ENCODE results near the gene USP33.
"Not testable (repeated sequence)": the region's sequence is repeated elsewhere in the genome, so short reads cannot be mapped to it uniquely, and the experiment has no call there.

USP33 gene

DNA sequence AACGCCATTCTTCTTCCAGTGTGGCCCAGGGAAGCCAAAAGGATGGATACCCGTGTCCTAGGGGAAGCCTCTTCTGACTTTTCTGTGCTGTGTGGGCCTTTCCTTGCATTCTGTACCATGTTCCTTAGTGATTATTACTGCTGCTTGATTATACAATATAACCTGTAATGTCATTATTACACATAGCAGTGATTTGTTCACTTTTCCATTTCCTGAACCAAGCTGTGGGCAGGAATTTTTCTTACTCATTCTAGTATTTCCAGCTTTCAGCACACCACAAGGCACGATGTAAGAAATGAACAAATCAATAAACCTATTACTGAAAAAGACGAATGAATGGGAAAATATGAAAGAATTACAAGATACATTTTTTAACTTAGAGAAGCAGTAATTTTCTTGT is 8.4 kb upstream of the USP33 start:
- in situ Hi-C loops (cut with HindIII; ENCODE audit: low pct_ligation_motif_present, low sequenced_read_pairs): no loop called here
- TF ChIP-seq, protein P1, sequence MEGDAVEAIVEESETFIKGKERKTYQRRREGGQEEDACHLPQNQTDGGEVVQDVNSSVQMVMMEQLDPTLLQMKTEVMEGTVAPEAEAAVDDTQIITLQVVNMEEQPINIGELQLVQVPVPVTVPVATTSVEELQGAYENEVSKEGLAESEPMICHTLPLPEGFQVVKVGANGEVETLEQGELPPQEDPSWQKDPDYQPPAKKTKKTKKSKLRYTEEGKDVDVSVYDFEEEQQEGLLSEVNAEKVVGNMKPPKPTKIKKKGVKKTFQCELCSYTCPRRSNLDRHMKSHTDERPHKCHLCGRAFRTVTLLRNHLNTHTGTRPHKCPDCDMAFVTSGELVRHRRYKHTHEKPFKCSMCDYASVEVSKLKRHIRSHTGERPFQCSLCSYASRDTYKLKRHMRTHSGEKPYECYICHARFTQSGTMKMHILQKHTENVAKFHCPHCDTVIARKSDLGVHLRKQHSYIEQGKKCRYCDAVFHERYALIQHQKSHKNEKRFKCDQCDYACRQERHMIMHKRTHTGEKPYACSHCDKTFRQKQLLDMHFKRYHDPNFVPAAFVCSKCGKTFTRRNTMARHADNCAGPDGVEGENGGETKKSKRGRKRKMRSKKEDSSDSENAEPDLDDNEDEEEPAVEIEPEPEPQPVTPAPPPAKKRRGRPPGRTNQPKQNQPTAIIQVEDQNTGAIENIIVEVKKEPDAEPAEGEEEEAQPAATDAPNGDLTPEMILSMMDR (IDR thresholded peaks at IDR 0.05; ENCODE audit: low read depth, low read length, missing control alignments): no peak
- no peak overlapping the region for H3K4me3 ChIP-seq (ENCODE audit: low read depth, low read length)

DNA sequence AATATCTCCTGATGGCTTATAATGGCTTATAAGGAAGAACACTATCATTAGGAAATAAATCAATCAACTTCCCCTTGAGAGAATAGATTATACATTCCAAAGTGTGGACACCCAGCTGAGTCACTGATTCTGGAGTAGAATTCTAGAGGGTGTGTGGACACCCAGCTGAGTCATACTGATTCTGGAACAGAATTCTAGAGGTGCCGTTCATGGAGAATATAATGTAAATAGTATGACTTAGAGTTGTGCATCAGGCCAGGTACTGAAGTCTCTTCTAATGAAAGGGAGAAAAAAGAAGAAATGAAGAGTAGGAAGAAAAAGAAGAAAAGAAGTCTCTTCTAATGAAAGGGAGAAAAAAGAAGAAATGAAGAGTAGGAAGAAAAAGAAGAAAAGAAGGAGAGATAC is 2.4 kb upstream of the USP33 start:
- Histone ChIP-seq H3K27me3 (replicated peaks) (no peaks in the 10 kb centered on the region), H3K4me3 (ENCODE audit: low read depth, low read length) (no peak overlapping the region), H3K27ac (no peak overlapping the region), H3K36me3 (replicated peaks) (peaks cover 4% of the 10 kb centered on the region)
- TF ChIP-seq, protein P1 (IDR thresholded peaks at IDR 0.05; ENCODE audit: low read depth, low read length, missing control alignments): no peak
- in situ Hi-C loops (cut with HindIII; ENCODE audit: low pct_ligation_motif_present, low sequenced_read_pairs): no loop called here
- peak; percentile 61 for DNase-seq

More for the DNA sequence above, 8.4 kb upstream of the USP33 start:
- no peak overlapping the region for H3K27ac ChIP-seq
- no peak for DNase-seq
- no peaks in the 10 kb centered on the region for H3K27me3 ChIP-seq (replicated peaks)
- H3K36me3 ChIP-seq (replicated peaks): no peaks in the 10 kb centered on the region

DNA sequence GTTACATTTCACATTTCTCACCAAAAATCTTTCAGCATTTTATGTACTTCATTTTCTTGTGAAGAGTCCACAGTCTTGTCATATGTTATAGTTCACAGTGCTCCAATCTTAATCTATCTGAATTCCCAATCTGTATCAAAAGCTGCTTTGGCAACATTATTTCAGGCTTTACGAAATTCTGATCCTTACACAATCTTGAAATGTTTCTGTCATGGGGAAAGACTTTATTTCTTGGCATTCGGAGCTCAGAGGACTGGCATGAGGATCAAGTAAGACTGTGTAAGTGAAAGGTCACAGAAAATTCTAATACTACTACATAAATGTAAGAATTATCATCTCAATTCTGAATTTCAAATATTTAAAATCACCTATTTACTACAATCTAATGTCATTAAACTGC is 2.0 kb downstream of the USP33 start:
- Histone ChIP-seq H3K36me3 (replicated peaks) (peaks cover 4% of the 10 kb centered on the region), H3K27ac (no peak overlapping the region), H3K4me3 (ENCODE audit: low read depth, low read length) (no peak overlapping the region), H3K27me3 (replicated peaks) (no peaks in the 10 kb centered on the region)
- DNase-seq: no peak
- TF ChIP-seq, protein P1 (IDR thresholded peaks at IDR 0.05; ENCODE audit: low read depth, low read length, missing control alignments): no peak
- in situ Hi-C loops (cut with HindIII; ENCODE audit: low pct_ligation_motif_present, low sequenced_read_pairs): no loop called here

DNA sequence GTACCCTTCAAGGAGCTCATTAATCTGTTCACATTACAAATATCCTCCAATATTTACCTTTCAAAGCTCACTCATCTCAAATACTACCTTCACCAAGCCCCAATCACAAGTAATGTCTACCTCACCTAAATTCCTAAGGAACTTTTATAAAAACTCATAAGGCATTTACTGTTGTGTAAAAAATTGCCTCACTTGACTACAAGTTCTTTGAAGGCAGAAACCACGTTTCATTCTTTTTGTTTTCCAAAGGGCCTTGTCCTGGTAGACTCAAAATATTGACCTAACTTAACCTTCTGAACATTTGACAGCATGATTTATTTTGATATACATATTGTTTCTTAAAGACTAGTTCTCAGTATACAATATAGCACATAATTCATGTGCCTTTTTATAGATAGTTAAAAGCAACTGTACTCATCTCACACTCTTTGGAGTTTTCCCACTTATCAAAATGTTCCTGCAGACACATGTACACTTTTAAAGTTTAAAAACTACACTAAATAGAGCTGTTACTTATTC is 2.5 kb downstream of the USP33 start:
- in situ Hi-C loops (cut with HindIII; ENCODE audit: low pct_ligation_motif_present, low sequenced_read_pairs): no loop called here
- no peaks in the 10 kb centered on the region for H3K27me3 ChIP-seq (replicated peaks)
- H3K27ac ChIP-seq: no peak overlapping the region
- H3K36me3 ChIP-seq (replicated peaks): peaks cover 4% of the 10 kb centered on the region
- no peak overlapping the region for H3K4me3 ChIP-seq (ENCODE audit: low read depth, low read length)
- TF ChIP-seq, protein P1 (IDR thresholded peaks at IDR 0.05; ENCODE audit: low read depth, low read length, missing control alignments): no peak
- no peak for DNase-seq

DNA sequence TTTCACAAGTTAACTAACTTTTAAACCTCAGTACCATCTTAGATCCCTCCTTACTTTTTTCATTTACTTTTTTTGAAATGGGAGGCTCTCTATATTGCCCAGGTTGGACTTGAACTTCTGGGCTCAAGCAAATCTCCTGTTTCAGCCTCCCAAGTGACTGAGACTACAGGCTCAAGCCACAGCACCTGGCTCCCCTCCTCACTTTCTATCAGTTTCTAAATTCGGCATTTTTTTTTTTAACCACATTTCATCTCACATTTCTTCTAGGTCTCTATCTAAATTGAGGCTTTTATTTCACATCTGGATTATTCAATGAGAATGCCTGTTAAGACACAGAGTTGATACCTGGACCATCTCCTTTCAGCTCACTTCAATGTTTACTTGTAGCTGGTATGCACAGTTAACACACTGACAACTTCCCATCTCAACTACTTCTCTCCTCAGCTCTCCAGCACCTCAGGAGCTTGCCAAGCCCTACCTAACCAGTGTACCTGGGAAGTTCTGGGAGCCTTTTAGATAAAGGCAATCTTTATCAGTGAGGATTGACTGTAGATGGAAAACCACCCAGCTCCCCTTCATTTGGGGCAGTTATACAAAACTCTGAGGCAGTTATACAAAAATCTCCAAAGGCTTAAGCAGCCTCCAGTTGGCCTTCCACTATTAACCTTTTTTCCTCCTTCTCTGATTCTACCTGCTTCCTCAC is 3.4 kb downstream of the USP33 start:
- in situ Hi-C loops (cut with HindIII; ENCODE audit: low pct_ligation_motif_present, low sequenced_read_pairs): no loop called here
- Histone ChIP-seq H3K4me3 (ENCODE audit: low read depth, low read length) (no peak overlapping the region), H3K27ac (no peak overlapping the region), H3K36me3 (replicated peaks) (peaks cover 4% of the 10 kb centered on the region), H3K27me3 (replicated peaks) (no peaks in the 10 kb centered on the region)
- no peak for DNase-seq
- TF ChIP-seq, protein P1 (IDR thresholded peaks at IDR 0.05; ENCODE audit: low read depth, low read length, missing control alignments): no peak

DNA sequence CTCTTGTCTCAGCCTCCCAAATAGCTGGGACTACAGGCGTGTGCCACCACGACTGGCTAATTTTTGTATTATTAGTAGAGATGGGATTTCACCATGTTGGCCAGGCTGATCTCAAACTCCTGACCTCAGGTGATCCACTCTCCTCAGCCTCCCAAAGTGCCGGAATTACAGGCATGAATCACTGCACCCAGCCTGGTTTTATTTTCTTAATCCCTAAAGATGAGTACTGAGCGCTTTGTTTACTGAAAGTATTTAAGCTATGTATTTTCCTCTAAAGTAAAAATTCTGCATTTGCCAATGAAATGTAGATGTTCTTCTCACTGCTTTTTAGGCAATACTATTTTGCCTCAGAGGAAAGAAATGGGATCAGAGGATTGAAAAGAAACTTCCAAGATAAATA is 10.2 kb downstream of the USP33 start:
- H3K27ac ChIP-seq; DNase-seq; in situ Hi-C loops (cut with HindIII; ENCODE audit: low pct_ligation_motif_present, low sequenced_read_pairs); H3K4me3 ChIP-seq (ENCODE audit: low read depth, low read length); H3K36me3 ChIP-seq (replicated peaks); H3K27me3 ChIP-seq (replicated peaks): not testable (repeated sequence)
